Measurements from ENCODE around the gene MIEF2.
"Not testable (repeated sequence)": the region's sequence is repeated elsewhere in the genome, so short reads cannot be mapped to it uniquely, and the experiment has no call there.

MIEF2 gene, protein sequence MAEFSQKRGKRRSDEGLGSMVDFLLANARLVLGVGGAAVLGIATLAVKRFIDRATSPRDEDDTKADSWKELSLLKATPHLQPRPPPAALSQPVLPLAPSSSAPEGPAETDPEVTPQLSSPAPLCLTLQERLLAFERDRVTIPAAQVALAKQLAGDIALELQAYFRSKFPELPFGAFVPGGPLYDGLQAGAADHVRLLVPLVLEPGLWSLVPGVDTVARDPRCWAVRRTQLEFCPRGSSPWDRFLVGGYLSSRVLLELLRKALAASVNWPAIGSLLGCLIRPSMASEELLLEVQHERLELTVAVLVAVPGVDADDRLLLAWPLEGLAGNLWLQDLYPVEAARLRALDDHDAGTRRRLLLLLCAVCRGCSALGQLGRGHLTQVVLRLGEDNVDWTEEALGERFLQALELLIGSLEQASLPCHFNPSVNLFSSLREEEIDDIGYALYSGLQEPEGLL

DNA sequence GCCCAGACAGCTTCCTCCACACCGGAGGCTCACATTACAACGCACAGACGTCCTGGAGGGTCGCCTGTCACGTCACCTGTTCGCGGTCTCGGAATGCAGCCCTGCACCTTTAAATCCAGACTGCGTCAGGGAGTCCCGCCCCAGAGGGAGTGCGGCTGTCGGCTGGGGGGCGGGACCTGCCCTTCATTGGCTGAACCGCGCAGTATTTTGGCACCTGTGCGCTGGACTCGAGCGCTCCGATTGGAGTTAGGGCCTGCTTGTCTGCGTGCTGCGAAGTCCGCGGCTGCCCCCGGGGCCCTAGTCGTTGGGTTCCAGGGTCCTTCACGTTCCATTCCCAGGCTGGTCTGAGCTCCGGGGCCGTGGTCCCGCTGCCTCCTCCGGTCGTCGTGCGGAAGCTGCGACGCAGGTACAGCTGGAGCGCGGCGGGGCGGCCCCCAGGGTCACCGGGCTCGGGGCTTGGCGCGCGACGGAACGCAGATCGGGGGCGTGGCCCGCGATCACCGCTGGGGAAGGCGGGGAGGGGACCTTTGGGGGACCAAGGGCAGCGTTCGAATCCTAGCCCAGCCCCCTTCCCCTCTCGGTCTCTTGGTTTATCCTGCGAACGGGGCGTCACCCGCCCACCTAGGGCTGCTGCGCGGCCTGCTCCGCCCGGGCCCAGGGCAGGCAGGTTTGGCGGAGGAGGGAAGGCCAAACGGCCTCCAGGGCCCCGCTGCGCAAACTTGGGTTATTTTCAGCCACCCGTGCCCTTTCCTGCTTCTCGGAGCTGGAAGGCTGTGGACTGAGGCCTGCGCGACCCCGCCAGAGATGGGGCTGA lies at the start of gene MIEF2:
MIEF2 (plus strand) TSS at position 331 of the 814 bp plus-strand sequence. CDS start 2,059 bp downstream, outside the sequence.
- peak; percentile 83 for DNase-seq (ENCODE audit: low read depth)

GRCh38 chr17:18213666-18214270 lies 46.7 kb upstream of the MIEF2 start:
- DNase-seq (ENCODE audit: low read depth): no peak

DNA sequence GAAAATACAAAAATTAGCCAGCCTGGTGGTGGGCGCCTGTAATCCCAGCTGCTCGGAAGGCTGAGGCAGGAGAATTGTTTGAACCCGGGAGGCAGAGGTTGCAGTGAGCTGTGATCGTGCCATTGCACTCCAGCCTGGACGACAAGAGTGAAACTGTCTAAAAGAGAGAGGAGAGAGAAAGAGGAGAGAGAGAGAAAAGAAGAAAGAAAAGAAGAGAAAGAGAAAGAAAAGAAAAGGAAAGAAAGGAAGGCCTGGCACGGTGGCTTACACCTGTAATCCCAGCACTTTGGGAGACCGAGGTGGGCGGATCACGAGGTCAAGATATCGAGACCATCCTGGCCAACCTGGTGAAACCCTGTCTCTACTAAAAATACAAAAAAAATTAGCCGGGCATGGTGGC lies 43.6 kb upstream of the MIEF2 start:
- not testable (repeated sequence) for DNase-seq (ENCODE audit: low read depth)

GRCh38 chr17:18217412-18218015 lies 42.9 kb upstream of the MIEF2 start:
- DNase-seq (ENCODE audit: low read depth): peak; percentile 22

- peak; percentile 25 for DNase-seq (ENCODE audit: low read depth)
Measured at GRCh38 chr17:18218756-18219415, 41.6 kb upstream of the MIEF2 start.

DNA sequence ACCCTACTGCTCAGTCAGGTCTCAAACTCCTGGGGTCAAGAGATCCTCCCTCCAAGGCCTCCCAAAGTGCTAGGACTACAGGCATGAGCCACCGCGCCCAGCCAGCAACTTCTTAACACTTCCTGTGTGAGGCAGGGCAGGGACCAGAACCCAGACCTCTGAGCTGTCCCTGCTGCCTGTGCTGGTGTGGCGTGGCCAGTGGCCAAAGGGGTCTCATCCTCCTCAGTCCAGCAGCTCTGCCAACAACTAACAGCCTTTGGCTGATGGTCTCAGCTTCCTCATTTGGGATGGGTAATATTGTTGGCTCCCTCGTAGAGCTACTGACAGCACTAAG lies 36.4 kb upstream of the MIEF2 start:
- no peak for DNase-seq (ENCODE audit: low read depth)

- DNase-seq (ENCODE audit: low read depth): no peak
Measured at GRCh38 chr17:18224387-18225120, 35.9 kb upstream of the MIEF2 start.

GRCh38 chr17:18225121-18225641 lies 35.3 kb upstream of the MIEF2 start, which contains the start of gene LLGL1:
Gene LLGL1 (plus strand): TSS chr17:18225635. CDS start chr17:18225683, 48 bp downstream.
- peak; percentile 89 for DNase-seq (ENCODE audit: low read depth)

DNA sequence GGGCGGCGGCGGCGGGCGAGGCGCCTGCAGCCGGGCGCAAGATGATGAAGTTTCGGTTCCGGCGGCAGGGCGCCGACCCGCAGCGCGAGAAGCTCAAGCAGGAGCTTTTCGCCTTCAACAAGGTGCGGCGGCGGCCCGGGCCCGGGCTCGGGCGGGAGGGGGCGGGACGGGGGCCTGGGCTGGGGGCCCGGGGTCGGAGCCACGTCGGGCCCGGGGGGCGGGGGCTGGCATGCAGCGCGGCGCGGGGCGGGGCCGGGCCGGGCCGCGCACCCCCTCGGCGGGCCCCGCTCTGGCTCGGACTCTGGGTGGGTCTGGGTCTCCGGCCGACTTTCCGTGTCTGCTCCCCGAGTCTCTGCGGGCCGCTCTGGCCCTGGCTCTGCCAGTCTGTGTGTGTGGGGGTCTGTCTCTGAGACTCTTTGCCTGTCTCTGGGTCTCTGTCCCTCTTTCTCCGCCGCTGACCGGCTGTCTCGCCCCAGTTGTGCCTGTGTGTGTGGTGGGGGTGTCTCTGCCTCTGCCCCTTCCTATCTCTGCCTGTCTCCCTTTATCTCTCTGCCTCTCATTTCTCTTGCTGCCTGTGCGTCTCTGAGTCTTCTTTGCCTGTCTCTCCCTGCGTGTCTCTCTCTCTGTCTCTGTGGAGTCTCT lies 34.7 kb upstream of the MIEF2 start:
- DNase-seq (ENCODE audit: low read depth): no peak

- no peak for DNase-seq (ENCODE audit: low read depth)
Measured at GRCh38 chr17:18226284-18226945, 34.0 kb upstream of the MIEF2 start.

DNA sequence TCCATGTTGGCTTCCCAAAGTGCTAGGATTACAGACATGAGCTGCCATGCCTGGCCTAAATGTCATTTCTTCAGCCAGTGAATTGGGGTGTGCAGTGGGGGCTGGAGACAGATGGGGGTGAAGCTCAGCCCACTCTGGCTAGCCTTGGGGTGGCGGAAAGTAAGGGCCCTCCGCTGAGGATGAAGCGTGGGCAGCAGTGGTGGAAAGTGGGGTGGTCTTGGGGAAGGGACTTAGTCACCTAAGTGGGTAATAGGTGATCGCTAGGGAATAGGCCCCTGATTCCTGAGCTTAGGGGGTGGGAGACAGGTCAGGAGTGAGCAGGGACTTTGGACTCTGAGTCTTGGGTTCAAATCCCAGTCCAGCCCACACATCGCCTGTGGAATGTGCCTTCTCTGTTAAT lies 32.8 kb upstream of the MIEF2 start:
- no peak for DNase-seq (ENCODE audit: low read depth)

- DNase-seq (ENCODE audit: low read depth): no peak
Measured at GRCh38 chr17:18228176-18228682, 32.2 kb upstream of the MIEF2 start.

DNA sequence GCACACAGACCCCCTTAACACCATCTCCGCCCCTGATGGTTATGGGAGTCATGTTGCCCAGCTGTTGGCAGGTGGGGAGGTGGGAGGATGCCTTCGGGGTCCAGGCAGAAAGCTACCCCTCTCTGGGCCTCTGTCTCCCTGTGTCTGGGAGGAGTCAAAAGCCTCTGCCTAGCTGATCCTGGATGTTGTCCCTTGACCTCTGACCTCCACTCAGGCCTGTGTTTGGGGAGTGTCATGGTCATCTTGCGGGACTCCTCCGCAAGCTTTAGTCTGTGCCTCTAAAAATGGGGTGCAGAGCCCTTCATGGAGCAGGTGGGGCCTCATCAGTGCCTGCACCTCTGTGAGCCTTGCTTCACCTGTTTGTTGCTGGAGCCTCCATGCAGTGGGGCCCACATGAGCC lies 31.2 kb upstream of the MIEF2 start:
- DNase-seq (ENCODE audit: low read depth): no peak

DNA sequence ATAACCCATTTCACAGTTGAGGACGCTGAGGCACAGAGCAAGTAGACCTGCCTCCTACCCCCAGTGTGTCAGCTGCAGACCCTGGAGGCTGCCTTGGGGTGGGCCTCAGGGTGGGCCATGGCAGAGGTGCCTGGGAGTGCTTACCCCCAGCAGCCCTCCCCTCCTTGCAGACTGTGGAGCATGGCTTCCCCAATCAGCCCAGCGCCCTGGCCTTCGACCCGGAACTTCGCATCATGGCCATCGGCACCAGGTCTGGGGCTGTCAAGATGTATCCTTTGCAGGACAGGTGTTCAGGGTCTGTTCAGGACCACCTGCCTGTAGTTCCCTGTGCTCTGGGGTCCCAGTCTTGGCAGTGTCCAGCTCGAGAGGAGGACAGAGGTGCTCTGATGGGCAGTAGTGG lies 30.7 kb upstream of the MIEF2 start:
- DNase-seq (ENCODE audit: low read depth): no peak

DNA sequence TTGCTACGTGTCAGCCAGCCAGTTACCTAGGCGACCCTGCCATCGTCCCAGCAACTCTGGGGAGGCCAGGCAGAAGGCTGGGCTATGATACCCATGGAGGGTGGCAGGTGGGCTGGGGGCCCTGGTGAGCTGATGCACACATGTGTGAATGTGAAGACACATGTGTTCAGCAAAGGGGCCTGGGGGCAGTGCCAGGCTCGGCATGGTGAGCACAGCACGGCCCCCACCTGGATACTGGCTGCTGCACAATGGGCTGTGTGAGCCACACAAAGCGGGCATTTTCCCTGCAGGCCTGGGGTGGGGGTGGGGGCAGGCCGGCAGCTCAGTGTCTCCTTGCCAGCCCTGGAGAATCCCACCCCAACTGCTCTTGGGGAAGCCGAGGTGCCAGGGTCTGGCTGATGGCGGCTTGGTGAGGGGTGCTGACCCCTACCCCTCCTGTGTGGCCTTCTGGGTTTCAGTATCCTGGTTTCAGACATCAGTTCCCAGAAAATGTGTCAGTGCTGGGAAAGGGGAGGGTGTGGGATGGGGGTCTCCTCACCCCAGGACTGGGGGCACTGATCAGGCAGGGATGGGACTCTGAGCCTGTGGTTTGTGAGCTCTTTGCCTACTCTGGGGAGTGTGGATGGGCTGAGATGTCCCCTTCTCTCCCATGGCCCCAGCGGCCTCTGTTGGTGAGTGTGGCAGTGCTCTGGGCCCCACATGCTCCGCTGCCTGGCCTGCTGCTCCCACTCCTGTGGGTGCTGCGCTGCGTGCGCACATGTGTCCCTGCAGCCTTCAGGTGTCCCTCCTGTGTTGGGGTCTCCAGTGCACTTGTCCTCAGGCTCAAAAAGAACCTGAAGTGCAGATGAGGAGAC lies 29.9 kb upstream of the MIEF2 start:
- no peak for DNase-seq (ENCODE audit: low read depth)

DNA sequence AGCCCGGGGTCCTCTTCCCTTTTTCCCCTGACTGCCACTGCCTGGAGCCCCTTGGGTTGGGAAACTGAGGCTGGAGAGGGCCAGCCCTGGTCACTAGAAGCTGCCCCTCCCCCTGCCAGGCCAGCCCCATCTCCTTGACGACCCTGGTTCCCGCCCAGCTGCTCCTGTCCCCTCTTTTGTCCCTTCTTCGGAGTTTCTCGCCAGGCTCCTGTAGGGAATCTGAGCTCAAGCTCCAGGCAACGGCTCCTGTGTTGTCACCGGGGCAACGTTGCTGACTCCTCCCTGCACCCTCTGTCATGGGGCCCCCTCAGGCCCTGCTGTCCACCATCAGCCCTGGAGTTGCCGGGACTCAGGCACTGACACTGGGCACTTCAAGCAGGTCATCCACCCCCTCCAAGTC lies 29.3 kb upstream of the MIEF2 start:
- DNase-seq (ENCODE audit: low read depth): no peak

DNA sequence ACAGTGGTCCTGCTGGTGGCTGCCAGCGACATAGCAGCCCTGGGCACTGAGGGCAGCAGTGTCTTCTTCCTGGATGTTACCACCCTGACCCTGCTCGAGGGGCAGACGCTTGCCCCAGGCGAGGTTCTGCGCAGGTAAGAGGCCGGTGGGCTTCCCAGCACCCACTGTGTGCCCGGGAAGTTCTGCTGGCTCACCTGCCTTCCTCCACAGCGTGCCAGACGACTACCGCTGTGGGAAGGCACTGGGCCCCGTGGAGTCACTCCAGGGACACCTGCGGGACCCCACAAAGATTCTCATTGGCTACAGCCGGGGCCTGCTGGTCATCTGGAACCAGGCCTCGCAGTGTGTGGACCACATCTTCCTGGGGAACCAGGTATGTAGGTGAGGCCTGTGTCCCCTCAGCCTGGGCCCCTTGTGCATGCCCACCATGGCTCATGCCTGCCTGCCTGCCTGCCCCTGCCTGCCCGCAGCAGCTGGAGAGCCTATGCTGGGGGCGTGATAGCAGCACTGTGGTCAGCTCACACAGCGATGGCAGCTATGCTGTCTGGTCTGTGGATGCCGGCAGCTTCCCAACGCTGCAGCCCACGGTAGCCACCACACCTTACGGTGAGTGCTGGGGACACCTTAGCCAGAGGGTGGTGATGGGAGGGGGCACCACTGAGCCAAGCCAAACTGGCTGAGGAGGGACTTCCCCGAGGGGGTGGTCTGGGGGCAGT lies 26.5 kb upstream of the MIEF2 start:
- no peak for DNase-seq (ENCODE audit: low read depth)

DNA sequence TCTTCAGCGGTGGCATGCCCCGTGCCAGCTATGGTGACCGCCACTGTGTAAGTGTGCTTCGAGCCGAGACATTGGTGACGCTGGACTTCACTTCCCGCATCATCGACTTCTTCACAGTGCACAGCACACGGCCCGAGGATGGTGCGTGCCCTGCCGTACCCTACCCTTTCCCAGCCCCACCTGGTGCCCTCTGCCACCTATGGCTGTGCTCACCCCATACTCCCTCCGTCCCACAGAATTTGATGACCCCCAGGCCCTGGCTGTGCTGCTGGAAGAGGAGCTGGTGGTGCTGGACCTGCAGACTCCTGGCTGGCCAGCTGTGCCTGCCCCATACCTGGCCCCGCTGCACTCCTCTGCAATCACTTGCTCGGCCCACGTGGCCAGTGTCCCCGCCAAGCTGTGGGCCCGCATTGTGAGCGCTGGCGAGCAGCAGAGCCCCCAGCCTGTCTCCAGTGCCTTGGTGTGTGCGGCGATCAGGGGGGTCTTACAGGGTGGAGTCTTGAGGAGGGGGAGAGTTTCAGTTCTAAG lies 25.5 kb upstream of the MIEF2 start:
- DNase-seq (ENCODE audit: low read depth): no peak

All from GM04504 (cell line).